K562 (cell line): ENCODE measurements around the gene STRC. TPM values are rescaled to one million over a fixed set of nuclear protein-coding genes. Genes with fewer than 3 reads are reported as not detected.
"Not testable (repeated sequence)": the region's sequence is repeated elsewhere in the genome, so short reads cannot be mapped to it uniquely, and the experiment has no call there.

Source experiments
- ATAC-seq: fragments of 200-7000 bp; cut with Tn5 transposase; 3 replicates; pipeline ENCODE4 v1.9.1; 2020; ENCODE audit warnings: moderate library complexity
- Bru-seq: library from RNA; stranded (reverse); fragments of 400-500 nt; gene quantifications from one replicate; lab custom pipeline; 2021; lab: Mats Ljungman, UMichigan
- BruChase-seq, 2 experiments: library from RNA; stranded (reverse); fragments of 400-500 nt; gene quantifications; one replicate each; lab custom pipeline; 2021; lab: Mats Ljungman, UMichigan
- BruUV-seq: library from RNA; stranded (reverse); fragments of 400-500 nt; replicated peaks from 2 replicates; lab custom pipeline; 2021; lab: Mats Ljungman, UMichigan
- CTCF ChIA-PET: fragments of 300-600 bp; formaldehyde crosslinking; extraction: SDS; loops from one replicate; lab custom pipeline; 2021; ENCODE audit warnings: low intra/inter-chr PET ratio; lab: Yijun Ruan, JAX
- POLR2A ChIA-PET: fragments of 300-600, 350-650 bp; sonication (Branson Sonifier 250); formaldehyde crosslinking; extraction: SDS; loops from one replicate; lab custom pipeline; 2021; ENCODE audit warnings: antibody characterized with exemption, inconsistent platforms; lab: Yijun Ruan, JAX
- DNase-seq, 4 experiments: peaks; one replicate each; pipeline versions ENCODE4 v3.0.0 to v3.0.0-alpha.2; 2011 to 2018; ENCODE audit warnings: low spot score in 3 of 4, mixed read lengths in 3 of 4; ENCODE audit errors: extremely low read depth in 1 of 4
- FAIRE-seq: peaks from 2 replicates; lab custom pipeline; 2011; peaks lifted over from hg19 to GRCh38; lab: Jason Lieb, UNC
- H2AFZ ChIP-seq: 2 replicates; pipeline ENCODE4 v1.6.0; 2011; ENCODE audit warnings: low read depth, low read length, control low read depth, inconsistent platforms
- H3K27ac ChIP-seq: fragments of 200-600 bp; 3 replicates; pipeline ENCODE4 v1.8.0; 2011; ENCODE audit warnings: low read depth, mild to moderate bottlenecking, control low read depth, inconsistent platforms, low read length, moderate library complexity, mixed read lengths; ENCODE audit errors: extremely low read depth
- H3K27me3 ChIP-seq, 2 experiments: fragments of 300-600 bp in 1 of 2; 2 replicates in 1 of 2; 3 replicates in 1 of 2; pipeline versions ENCODE4 v1.6.0 to v1.8.0; 2011; ENCODE audit warnings: inconsistent platforms in 2 of 2, low read length in 2 of 2, mild to moderate bottlenecking in 1 of 2, mixed read lengths in 1 of 2, moderate library complexity in 1 of 2; ENCODE audit not compliant: control insufficient read depth in 2 of 2, insufficient read depth in 2 of 2
- H3K36me3 ChIP-seq: fragments of 300-600 bp; 3 replicates; pipeline ENCODE4 v1.8.0; 2011; ENCODE audit warnings: mild to moderate bottlenecking, low read length, inconsistent platforms; ENCODE audit not compliant: control insufficient read depth, insufficient read depth
- H3K4me1 ChIP-seq, 2 experiments: fragments of 200-600 bp in 1 of 2; replicated peaks in 1 of 2; 2 replicates in 1 of 2; 3 replicates in 1 of 2; pipeline versions ENCODE4 v1.5.1 to v1.8.0; 2011; ENCODE audit warnings: inconsistent platforms in 2 of 2, low read length in 2 of 2, mild to moderate bottlenecking in 1 of 2, mixed read lengths in 1 of 2, moderate library complexity in 1 of 2; ENCODE audit not compliant: control insufficient read depth in 2 of 2, insufficient read depth in 2 of 2
- H3K4me2 ChIP-seq: 2 replicates; pipeline ENCODE4 v1.6.1; 2011; ENCODE audit warnings: low read length, control low read depth, inconsistent platforms, mixed read lengths; ENCODE audit not compliant: insufficient read depth
- H3K4me3 ChIP-seq: fragments of 200-600 bp; sonication (generic), shearing (Covaris generic); 2 replicates; pipeline ENCODE4 v1.5.1; 2016; ENCODE audit warnings: control low read depth, inconsistent platforms
- H3K79me2 ChIP-seq: fragments of 200-600 bp; 3 replicates; pipeline ENCODE4 v1.8.0; 2011; ENCODE audit warnings: low read length, inconsistent platforms; ENCODE audit not compliant: control insufficient read depth, insufficient read depth
- H3K9ac ChIP-seq, 2 experiments: 2 replicates each; pipeline versions ENCODE4 v1.6.0 to v1.6.1; 2011; ENCODE audit warnings: low read depth in 2 of 2, low read length in 2 of 2, control low read depth in 1 of 2, inconsistent platforms in 1 of 2, mild to moderate bottlenecking in 1 of 2, mixed read lengths in 1 of 2; ENCODE audit not compliant: insufficient read depth in 1 of 2
- H3K9me1 ChIP-seq: one replicate; pipeline ENCODE4 v1.6.0; 2011; ENCODE audit warnings: inconsistent platforms, mild to moderate bottlenecking, low read length, moderate library complexity; ENCODE audit not compliant: control insufficient read depth, insufficient read depth
- H3K9me3 ChIP-seq: replicated peaks from 2 replicates; pipeline ENCODE4 v1.5.1; 2011; ENCODE audit warnings: low read depth, low read length, inconsistent platforms; ENCODE audit not compliant: control insufficient read depth, insufficient read depth
- H4K20me1 ChIP-seq: replicated peaks from 2 replicates; pipeline ENCODE4 v1.6.1; 2011; ENCODE audit warnings: low read length, inconsistent platforms, mixed read lengths; ENCODE audit not compliant: control insufficient read depth, insufficient read depth
- WGBS: fragments of 100-300 bp; shearing (Covaris generic); methylation state at CpG from one replicate; pipeline ENCODE4 v1.1.6; 2016; ENCODE audit warnings: low coverage, mixed read lengths; ENCODE audit not compliant: insufficient coverage; ENCODE audit errors: missing lambda C conversion rate; 5-methylcytosine and 5-hydroxymethylcytosine counted together
- in situ Hi-C: fragments of 300-500 bp; cut with MboI; formaldehyde crosslinking; loops from 4 replicates; pipeline ENCODE4 v1.15.0; 2018; ENCODE audit warnings: inconsistent platforms, mixed read lengths
- intact Hi-C: fragments of 100-400 bp; cut with micrococcal nuclease; formaldehyde crosslinking; loops from 2 replicates; pipeline ENCODE4 v1.14.2; 2022
- long read RNA-seq, 3 experiments: library from polyadenylated mRNA in 2 of 3; library from RNA in 1 of 3; unstranded in 2 of 3; stranded (forward) in 1 of 3; transcript quantifications; one replicate each; pipeline ENCODE4 v2.0.0, GENCODE V29; 2019 to 2022
- polyA minus RNA-seq, 3 experiments: library from RNA; depleted of rRNA, polyadenylated mRNA; stranded (reverse); fragments of >200 nt; gene quantifications; 2 replicates each; pipeline ENCODE4 v1.2.3, GENCODE V29; 2011
- polyA plus RNA-seq, 8 experiments: library from polyadenylated mRNA; depleted of rRNA in 4 of 8; stranded (reverse) in 5 of 8; unstranded in 3 of 8; fragments of >200 nt; fragmentation: Nextera tagmentation in 2 of 8; fragmentation: Illumina TruSeq in 1 of 8; extraction: Ambion mirVana in 2 of 8; extraction: Trizol in 1 of 8; gene quantifications; 2 replicates each; pipeline versions ENCODE4 v1.2.1 to v1.2.3, GENCODE V29; 2011 to 2014; ENCODE audit warnings: inconsistent platforms in 1 of 8, missing spikeins in 1 of 8
- total RNA-seq, 7 experiments: library from RNA; depleted of rRNA in 6 of 7; stranded (reverse); fragments of >200 nt in 6 of 7; fragmentation: Illumina TruSeq in 2 of 7; extraction: Trizol in 2 of 7; gene quantifications; 2 replicates each; pipeline versions ENCODE4 v1.2.1 to v1.2.3, GENCODE V29; 2011 to 2021; ENCODE audit warnings: low replicate concordance in 1 of 7

Gene STRC
- 0.14 TPM in 1 of 2 replicates, not detected in the other for total RNA-seq (2011; cell fraction: chromatin; rRNA removed; ENCODE audit: low replicate concordance)
- 0.13 and 0.83 TPM in 2 replicates for total RNA-seq (2011; cell fraction: nucleolus; rRNA removed)
- total RNA-seq (2011; cell fraction: nucleoplasm; rRNA removed), result 0.22 and 0.53 TPM in 2 replicates
- total RNA-seq (2014; rRNA removed) (not detected in 2 replicates), total RNA-seq (2014; rRNA removed; fragmentation: Illumina TruSeq; extraction: Trizol) (not detected in 2 replicates), total RNA-seq (2015; rRNA removed; fragmentation: Illumina TruSeq; extraction: Trizol) (not detected in 2 replicates), total RNA-seq (2021) (not detected in 2 replicates), polyA plus RNA-seq (2011; rRNA removed) (0.01 and 0.04 TPM in 2 replicates), polyA plus RNA-seq (2014; fragmentation: Illumina TruSeq; extraction: Trizol) (0.08 TPM in 1 of 2 replicates, not detected in the other), polyA plus RNA-seq (2014; fragmentation: Nextera tagmentation; extraction: Ambion mirVana) (not detected), polyA plus RNA-seq (2014; rRNA removed) (0.04 TPM in 1 of 2 replicates, not detected in the other), polyA minus RNA-seq (2011; rRNA and poly(A)+ RNA removed) (not detected in 2 replicates), Bru-seq, nascent RNA (percentile 6 among the genes with signal in this experiment), BruChase-seq, experiment 1, labeled RNA remaining after a 2-hour chase (percentile 16 among the genes with signal in this experiment), BruChase-seq, experiment 2, labeled RNA remaining after a 6-hour chase (not detected)
- not detected in 2 replicates for polyA plus RNA-seq (2011; cell fraction: cytosol; rRNA removed)
- polyA plus RNA-seq (2011; cell fraction: nucleus; rRNA removed), result 0.30 and 0.56 TPM in 2 replicates
- polyA plus RNA-seq (2012), result 0.11 TPM in 1 of 2 replicates, not detected in the other
- not detected in 2 replicates for polyA minus RNA-seq (2011; cell fraction: cytosol; rRNA and poly(A)+ RNA removed)
- polyA minus RNA-seq (2011; cell fraction: nucleus; rRNA and poly(A)+ RNA removed), result 0.13 TPM in 1 of 2 replicates, not detected in the other
- long read RNA-seq, experiment 1, result 0 reads
- long read RNA-seq, experiment 2, result 0 reads
- long read RNA-seq, experiment 3, result 0 reads

GRCh38 chr15:43618700-43619099 lies at the start of gene STRC:
STRC (minus strand) TSS chr15:43618800; CDS start chr15:43618722, 78 bp downstream.
- H3K9me1 ChIP-seq, H3K9me3 ChIP-seq, H3K4me1 ChIP-seq, intact Hi-C loops, ATAC-seq, H3K79me2 ChIP-seq, H4K20me1 ChIP-seq, in situ Hi-C loops, H3K9ac ChIP-seq, H3K36me3 ChIP-seq, H3K4me3 ChIP-seq, H2AFZ ChIP-seq, CTCF ChIA-PET, BruUV-seq, DNase-seq, H3K4me2 ChIP-seq, POLR2A ChIA-PET, H3K27me3 ChIP-seq, H3K27ac ChIP-seq, FAIRE-seq: not testable (repeated sequence)
- no CpG with 5 or more reads among the region's 2 CpGs for WGBS

- DNase-seq, H3K9me3 ChIP-seq, POLR2A ChIA-PET, ATAC-seq, FAIRE-seq, H2AFZ ChIP-seq, in situ Hi-C loops, H3K9ac ChIP-seq, H3K4me1 ChIP-seq, H3K4me2 ChIP-seq, H3K9me1 ChIP-seq, H3K79me2 ChIP-seq, H3K27ac ChIP-seq, H3K36me3 ChIP-seq, H4K20me1 ChIP-seq, intact Hi-C loops, BruUV-seq, H3K27me3 ChIP-seq, CTCF ChIA-PET, H3K4me3 ChIP-seq: not testable (repeated sequence)
- no CpG with 5 or more reads among the region's 1 CpG for WGBS
These were observed 47.6 kb upstream of the STRC start for GRCh38 chr15:43666177-43666576.

GRCh38 chr15:43663333-43663732 lies 44.7 kb upstream of the STRC start:
- H3K36me3 ChIP-seq, H4K20me1 ChIP-seq, H3K79me2 ChIP-seq, CTCF ChIA-PET, ATAC-seq, H3K9me1 ChIP-seq, H3K27me3 ChIP-seq, H3K4me3 ChIP-seq, H3K4me2 ChIP-seq, H3K4me1 ChIP-seq, H3K9me3 ChIP-seq, H2AFZ ChIP-seq, POLR2A ChIA-PET, H3K27ac ChIP-seq, intact Hi-C loops, DNase-seq, H3K9ac ChIP-seq: not testable (repeated sequence)
- FAIRE-seq, result peak; percentile 37
- in situ Hi-C loops, result loop anchor here (5.0 kb wide), 1 partner anchor 106 kb away; no protein-coding TSS in a partner anchor
- no CpG with 5 or more reads among the region's 8 CpGs for whole genome bisulfite sequencing
- TSS peak; percentile 29 for BruUV-seq
